Lung microvascular endothelial cell (primary cell): Measurements from ENCODE around the gene SPEM1. TPM values are rescaled to one million over a fixed set of nuclear protein-coding genes. Genes with fewer than 3 reads are reported as not detected.

ENCODE experiments used
- DNase-seq, 2 donors: peaks; one replicate each; pipeline versions ENCODE4 v3.0.0 to v3.0.0-alpha.2; 2010; ENCODE audit warnings: low read depth in 2 of 2
- total RNA-seq: library from RNA; depleted of rRNA; stranded (reverse); fragments of >200 nt; gene quantifications from 2 replicates; pipeline ENCODE4 v1.2.1, GENCODE V29; 2014

The SPEM1 gene
- total RNA-seq, result not detected in 2 replicates

GRCh38 chr17:7419819-7420610 is at the start of gene SPEM1:
SPEM1 (plus strand) TSS chr17:7420324; CDS start chr17:7420385, 61 bp downstream.
- DNase-seq, result no peak

- no peak for DNase-seq
These were observed 49.3 kb upstream of the SPEM1 start for GRCh38 chr17:7370853-7371252.

GRCh38 chr17:7374353-7374752 is 45.8 kb upstream of the SPEM1 start:
- no peak for DNase-seq

- no peak for DNase-seq
These were observed 41.0 kb upstream of the SPEM1 start for GRCh38 chr17:7379134-7379533.

- peak in 1 of 2 donors; percentile 41 for DNase-seq
These were observed 39.8 kb upstream of the SPEM1 start for GRCh38 chr17:7380321-7380720.

- DNase-seq, result no peak
These were observed 39.1 kb upstream of the SPEM1 start, which contains the start of gene TNK1 for GRCh38 chr17:7380855-7381683. TNK1 (plus strand) TSS chr17:7381089; CDS start chr17:7382927, 1,838 bp downstream.

- no peak for DNase-seq
These were observed 37.2 kb upstream of the SPEM1 start for GRCh38 chr17:7382901-7383300.

- no peak for DNase-seq
These were observed 36.8 kb upstream of the SPEM1 start for GRCh38 chr17:7383371-7383741.

GRCh38 chr17:7383742-7384488 is 36.2 kb upstream of the SPEM1 start:
- DNase-seq, result peak in 1 of 2 donors; percentile 50

- no peak for DNase-seq
These were observed 35.5 kb upstream of the SPEM1 start for GRCh38 chr17:7384489-7385081.

GRCh38 chr17:7388856-7389255 is 31.3 kb upstream of the SPEM1 start:
- DNase-seq, result no peak

GRCh38 chr17:7389924-7390910 is 29.9 kb upstream of the SPEM1 start:
- DNase-seq, result no peak

- peak; percentile 40 to 70 for DNase-seq
These were observed 28.8 kb upstream of the SPEM1 start for GRCh38 chr17:7391307-7391706.

GRCh38 chr17:7392696-7393612 is 27.2 kb upstream of the SPEM1 start:
- DNase-seq, result no peak

- DNase-seq, result no peak
These were observed 26.3 kb upstream of the SPEM1 start for GRCh38 chr17:7393613-7394451.

- peak; percentile 78 to 87 for DNase-seq
These were observed 25.5 kb upstream of the SPEM1 start, which contains the start of gene PLSCR3 for GRCh38 chr17:7394452-7395191. PLSCR3 (minus strand) TSS chr17:7394525; CDS start chr17:7394110, 415 bp downstream.

GRCh38 chr17:7396147-7396546 is 24.0 kb upstream of the SPEM1 start:
- no peak for DNase-seq
